ENCODE measurements around the gene MTURN.

- no peak for TF ChIP-seq CTCF (IDR thresholded peaks at IDR 0.05; ENCODE audit: insufficient read depth, low read length)
- no peak for TF ChIP-seq REST (IDR thresholded peaks at IDR 0.05; ENCODE audit: insufficient replicate concordance, low read depth)
These were observed 15.0 kb downstream of the MTURN start for GRCh38 chr7:30149640-30150272.
